ENCODE measurements around the gene CTSW.

The CTSW gene

DNA sequence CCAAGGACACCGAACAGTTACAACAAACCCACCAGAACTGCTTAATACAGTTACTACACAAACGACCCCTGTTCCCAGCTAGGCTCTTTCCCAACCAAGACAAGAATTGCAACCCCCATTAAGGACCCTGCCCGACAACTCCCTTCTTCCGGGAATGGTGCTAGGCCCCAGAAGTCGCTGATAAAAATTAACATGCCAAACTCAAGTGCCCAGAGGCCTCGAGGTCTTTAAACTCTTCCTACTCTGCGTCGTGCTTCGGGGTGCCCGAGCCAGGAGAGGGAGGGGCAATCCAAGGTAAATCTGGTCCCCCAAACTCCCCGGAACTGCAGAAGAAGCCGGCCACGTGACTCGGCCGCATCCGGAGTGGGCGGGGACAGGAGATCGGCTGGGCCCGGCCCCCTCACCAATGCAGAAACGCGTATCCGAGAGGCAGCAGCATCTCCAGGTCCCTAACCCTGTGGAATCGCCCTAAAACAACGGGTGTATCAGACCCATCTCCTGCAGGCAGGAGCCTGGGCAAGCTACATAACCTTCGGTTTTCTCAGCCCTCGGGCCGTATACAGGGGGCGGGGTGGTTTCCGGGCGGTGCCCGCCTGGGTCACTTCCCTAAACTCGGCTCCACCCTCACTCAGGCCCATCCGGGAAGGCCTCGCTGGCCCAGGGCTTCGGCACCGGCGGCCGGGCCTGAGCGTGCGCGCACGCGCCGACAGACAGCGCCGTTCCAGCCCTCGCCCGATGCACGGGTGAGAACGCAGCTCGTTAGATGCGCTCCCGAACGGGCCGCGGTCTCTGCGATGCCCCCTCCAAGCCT is 22.7 kb upstream of the CTSW start:
- peak; percentile 78 for DNase-seq

DNA sequence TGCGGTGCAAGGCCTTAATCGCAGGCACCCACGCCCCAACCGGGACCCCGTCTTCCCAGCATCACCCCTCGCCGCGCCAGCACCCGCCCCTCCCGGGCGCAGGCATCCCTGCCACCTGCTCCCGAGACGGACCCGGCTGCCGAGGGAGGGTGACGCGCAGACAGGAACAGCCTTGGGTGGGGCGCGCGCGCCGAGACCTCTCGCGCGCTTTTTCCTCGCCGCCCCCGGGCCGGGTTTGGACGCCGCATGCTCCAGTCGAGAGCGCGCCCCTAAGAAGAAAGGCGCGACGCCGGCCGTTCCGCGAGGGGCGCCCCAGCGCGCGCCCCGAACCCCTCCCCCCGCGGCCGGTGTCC is 22.2 kb upstream of the CTSW start:
- DNase-seq = peak; percentile 47

DNA sequence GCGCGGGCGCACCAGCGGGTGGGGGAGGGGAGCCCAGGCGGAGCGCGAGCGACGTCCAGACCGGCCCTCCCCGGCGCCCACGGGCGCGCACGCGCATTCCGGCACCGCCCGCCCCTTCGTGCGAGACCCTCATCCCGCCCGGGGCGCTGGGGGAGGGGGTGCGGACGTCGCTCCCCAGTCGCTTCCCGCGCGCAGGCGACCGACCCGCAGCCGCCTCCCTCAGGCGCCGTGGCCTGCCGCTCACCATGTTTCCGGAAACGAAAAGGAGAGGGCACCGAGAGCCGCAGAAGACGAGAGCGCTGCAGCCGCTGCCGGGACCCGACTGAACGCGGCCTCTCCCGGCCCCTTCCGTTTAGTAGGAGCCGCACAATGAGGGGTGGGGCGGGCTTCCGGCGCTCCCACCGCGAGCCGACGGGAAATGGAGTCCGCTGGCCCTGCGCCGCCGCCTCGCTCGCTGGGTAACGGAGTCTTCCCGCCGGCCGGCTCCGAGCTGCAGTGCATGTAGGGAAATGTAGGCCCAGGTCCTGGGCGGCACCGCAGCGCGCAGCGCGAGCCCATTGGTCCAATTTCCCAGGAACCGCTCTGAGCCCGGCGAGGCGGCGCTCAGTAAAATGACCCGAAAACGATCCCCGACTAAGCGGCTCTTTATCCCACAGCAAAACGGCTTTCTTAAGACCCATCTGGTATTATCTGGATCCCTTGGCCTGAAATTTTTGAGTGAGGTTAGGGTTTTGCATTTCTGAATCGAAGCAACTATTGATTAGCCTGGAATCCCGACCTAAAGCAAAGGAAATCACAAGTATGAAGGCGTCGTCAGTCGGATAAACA is 21.6 kb upstream of the CTSW start, which contains the start of gene CFL1:
CFL1 (minus strand) TSS at position 328 of the 828 bp plus-strand sequence; CDS start at position 247, 81 bp downstream.
- DNase-seq = peak; percentile 97

DNA sequence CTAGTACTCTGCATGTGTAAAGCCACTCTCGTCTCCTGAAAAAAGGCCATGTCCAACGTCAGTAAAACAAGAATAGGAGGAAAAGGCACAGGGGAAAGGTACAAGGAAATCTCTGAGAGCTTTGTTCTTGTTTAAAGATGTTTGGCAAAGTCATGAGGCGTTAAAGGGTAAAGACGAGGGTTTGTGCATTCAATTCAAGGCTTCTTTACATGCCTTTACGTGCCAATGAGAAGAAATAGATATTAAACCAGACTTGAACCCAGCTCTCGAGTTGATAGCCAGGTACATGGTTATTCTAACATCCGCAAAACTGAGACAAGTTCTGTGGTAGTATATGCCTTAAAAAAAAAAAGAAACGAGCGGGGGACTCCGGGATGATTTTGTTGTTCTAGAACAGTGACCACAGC is 21.0 kb upstream of the CTSW start:
- DNase-seq = no peak

DNA sequence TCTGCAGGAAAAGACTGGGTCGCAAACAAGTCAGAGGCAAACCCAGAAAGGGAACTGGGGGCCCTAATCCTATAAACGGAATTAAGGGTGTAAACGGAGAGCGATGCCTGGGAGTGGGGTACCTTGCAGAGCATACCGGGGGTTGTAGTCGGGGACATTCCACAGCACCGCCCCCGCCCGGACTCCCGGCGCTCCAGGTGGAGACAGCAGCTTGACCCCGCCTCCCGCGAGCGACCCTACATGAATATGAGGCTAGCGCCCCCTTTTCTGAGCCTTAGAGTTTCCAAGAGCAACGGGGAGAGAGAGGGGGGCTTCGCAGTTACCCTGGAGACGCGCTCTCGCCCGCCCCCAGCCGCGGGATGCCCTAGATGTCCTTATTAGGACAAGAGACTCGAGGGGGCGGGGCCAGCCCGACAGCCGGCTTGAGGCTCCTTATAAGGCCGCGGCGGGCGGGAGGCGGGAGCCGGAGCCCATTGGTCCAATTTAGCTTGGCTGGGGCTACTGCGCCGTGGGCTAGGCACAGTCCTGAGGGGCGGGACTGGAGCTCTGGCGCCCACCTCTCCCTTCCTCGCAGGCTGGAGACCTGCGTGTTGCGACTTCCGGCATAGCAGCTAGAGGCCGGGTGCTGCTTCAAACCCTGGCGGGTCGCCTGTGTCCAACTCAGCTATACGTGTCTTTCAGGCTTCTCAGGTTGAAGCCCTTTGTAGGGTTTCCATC is 20.4 kb upstream of the CTSW start:
- peak; percentile 97 for DNase-seq

DNA sequence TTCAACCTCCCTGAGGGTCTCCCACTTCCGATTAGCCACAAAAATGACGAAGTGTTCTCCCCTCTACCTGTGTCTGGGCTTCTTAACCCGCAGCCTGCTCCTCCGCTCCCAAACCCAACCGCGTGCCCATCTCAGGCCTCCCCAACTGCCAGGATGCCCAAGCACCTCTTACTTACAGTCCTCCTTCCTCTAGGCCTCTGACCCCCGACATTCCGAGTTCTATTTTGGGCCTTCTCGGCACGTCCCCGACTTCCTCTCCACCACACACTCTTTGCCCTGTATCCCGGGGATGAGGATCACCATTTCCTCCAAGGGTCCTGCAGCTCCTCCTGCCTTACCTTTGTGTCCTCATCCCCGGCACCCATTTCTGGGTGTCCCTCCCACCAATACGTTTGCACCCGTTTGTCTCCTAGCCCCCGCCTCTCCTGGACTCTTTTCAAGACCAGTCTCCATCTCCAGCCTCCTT is 19.8 kb upstream of the CTSW start:
- no peak for DNase-seq

DNA sequence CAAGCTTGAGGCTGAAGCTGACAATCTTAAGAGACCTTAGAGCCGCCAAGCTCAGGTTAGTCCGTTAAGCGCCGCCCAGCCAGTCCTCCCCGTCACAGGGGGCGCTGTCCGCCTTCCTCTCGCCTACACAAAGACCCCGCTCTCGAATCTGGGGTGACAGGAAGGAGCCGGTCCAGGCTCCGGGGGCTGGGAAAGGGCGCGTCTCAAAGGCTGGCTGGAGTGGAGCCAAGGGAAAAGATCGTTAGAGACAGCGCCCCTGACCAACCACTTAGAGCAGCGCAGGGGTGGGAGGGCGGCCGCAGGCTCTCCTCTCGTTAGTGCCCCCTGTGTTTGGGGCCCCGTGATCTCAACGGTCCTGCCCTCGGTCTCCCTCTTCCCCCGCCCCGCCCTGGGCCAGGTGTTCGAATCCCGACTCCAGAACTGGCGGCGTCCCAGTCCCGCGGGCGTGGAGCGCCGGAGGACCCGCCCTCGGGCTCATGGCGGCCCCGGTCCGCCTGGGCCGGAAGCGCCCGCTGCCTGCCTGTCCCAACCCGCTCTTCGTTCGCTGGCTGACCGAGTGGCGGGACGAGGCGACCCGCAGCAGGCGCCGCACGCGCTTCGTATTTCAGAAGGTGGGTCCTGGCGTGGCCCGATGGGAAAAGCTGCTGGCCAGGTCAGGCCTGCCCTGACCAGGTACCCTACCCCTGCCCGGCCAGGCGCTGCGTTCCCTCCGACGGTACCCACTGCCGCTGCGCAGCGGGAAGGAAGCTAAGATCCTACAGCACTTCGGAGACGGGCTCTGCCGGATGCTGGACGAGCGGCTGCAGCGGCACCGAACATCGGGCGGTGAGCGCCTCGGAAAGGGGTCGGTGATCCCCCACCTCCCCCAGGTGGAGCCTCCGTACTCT is 19.1 kb upstream of the CTSW start, which contains the start of gene MUS81:
MUS81 (plus strand) TSS at position 156 of the 887 bp plus-strand sequence; CDS start at position 477, 321 bp downstream.
- DNase-seq = peak; percentile 96

DNA sequence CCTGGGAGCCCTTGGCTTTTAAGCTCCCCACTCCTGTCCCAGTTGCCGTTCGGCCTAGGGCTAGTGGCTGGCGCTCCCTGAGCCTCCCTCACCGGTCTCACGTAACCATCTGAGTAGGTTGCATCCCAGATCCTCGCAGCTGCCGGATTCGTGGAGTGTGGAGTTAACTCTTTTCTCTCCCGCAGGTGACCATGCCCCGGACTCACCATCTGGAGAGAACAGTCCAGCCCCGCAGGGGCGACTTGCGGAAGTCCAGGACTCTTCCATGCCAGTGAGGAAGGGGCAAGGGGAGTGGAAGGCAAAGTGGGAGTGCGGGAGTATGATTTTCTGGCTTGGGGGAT is 18.5 kb upstream of the CTSW start:
- no peak for DNase-seq

DNA sequence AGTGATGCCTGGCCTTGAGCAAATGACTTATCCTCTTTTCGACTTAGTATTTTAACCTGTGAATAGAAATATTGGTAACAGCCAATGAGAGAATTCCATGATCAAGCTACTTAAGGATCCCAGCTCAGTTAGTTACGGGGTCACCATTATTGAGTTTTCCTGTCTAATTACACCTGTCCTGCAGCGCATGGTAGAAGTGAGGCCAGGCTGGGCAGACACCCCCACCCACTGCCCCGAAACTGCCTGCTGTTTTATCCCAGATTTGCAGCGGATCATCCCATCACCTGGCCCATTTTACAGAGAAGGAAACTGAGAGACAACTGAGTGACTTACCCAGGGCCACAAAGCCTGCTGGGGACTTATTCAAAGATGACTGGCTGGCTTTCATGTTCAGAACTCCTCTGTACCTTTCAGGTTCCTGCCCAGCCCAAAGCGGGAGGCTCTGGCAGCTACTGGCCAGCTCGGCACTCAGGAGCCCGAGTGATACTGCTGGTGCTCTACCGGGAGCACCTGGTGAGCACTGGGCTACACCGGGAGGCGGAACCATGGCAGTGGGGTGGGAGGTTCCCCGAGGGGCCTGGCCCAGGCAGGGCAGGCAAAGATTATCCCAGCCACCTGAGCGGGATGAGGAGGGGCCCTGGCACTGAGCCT is 18.0 kb upstream of the CTSW start:
- no peak for DNase-seq

DNA sequence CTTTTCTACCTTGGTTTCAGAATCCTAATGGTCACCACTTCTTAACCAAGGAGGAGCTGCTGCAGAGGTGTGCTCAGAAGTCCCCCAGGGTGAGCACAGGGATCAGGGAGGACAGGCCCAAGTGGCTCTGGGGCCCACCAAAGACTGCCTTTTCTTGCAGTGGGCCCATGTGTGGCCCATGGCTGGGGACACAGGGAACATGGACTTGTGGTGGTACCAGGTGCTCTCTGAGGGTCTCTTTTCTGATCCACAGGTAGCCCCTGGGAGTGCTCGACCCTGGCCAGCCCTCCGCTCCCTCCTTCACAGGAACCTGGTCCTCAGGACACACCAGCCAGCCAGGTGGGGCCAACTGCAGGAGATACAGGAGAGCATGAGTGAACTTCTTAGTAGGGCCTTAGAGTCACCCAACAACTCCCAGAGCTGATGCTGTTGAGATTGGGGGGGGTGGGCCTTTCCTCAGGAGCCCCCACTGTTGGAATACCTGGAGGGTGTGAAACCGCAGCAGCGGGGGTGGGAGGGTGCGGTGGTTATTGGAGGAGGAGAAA is 17.4 kb upstream of the CTSW start:
- no peak for DNase-seq

DNA sequence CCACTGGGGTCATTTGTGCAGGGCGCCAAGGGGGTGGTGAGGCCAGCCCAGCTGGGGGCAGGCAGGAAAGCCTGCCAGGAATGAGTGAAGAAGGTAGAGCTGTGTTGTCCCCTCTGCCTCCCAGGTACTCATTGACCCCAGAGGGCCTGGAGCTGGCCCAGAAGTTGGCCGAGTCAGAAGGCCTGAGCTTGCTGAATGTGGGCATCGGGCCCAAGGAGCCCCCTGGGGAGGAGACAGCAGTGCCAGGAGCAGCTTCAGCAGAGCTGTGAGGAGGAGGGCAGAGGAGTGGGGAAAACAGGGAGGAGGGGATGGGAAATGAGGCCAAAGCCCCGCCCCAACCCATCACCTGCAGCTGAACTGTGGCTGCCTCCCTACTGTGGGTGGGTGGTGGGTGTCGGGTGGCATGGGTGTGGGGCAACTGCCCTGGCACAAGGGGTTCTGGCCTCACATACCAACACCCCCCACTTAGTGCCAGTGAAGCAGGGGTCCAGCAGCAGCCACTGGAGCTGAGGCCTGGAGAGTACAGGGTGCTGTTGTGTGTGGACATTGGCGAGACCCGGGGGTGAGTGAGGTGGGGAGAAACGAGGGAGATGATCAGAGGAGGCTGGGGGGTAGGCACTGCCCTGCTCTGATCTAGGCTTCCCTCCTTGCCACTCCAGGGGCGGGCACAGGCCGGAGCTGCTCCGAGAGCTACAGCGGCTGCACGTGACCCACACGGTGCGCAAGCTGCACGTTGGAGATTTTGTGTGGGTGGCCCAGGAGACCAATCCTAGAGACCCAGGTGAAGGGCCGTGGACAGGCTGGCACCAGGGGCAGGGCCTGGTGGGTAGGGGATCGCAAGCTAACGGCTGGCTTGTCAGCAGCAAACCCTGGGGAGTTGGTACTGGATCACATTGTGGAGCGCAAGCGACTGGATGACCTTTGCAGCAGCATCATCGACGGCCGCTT is 16.4 kb upstream of the CTSW start:
- no peak for DNase-seq

DNA sequence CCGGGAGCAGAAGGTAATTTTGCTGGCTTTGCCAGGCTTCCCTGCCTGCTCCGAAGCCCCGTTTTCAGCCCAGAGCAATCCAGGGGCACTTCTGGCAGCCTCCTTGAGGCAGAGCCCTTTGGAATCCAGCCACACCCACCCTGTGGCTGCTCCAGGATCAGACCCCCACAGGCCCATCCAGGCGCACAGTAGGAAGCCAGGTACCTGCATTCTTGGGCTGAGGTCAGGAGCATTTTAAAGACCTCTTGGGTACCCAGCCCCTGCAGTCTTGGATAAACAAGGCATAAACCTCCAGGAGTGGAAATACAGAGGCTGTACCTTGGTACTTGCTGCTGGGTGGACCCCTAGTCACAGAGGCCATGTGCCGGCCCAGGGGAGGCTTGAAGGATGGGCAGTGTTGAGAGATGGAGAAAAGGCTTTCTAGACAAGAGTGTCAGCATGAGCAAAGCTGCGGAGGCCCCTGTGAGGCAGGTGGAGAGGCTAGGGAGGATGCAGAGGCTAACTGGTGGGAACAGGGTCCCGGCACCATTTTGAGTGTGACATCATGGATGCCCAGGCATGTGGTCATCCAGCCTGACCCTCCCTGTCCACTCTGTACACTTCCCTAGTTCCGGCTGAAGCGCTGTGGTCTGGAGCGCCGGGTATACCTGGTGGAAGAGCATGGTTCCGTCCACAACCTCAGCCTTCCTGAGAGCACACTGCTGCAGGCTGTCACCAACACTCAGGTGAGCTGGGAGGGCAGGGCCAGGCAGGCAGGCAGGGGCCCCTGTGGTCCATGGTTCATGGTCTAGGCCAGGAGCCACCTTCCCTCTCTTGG is 15.5 kb upstream of the CTSW start:
- DNase-seq = no peak

DNA sequence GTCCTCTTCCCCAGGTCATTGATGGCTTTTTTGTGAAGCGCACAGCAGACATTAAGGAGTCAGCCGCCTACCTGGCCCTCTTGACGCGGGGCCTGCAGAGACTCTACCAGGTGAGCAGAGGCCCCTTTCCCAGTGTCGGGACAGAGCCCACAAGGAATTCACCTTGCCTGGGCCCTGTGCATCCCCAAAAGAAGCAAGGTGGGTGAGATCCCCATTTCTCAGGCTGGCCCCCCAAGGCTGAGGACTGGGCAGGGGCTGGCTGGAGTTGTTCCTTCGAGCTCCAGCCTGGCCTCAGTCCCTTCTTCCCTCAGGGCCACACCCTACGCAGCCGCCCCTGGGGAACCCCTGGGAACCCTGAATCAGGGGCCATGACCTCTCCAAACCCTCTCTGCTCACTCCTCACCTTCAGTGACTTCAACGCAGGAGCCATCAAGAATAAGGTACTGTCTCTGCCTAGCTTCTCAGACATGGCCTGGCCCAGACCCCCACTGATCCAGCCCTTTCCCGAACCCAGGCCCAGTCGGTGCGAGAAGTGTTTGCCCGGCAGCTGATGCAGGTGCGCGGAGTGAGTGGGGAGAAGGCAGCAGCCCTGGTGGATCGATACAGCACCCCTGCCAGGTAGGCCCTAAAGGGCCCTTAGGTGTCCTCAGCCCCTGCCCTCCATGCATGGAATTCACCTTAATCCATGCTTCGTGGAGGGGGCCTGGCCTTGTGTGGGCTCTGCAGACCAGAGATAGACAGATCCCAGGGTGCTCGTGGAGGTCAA is 14.7 kb upstream of the CTSW start:
- no peak for DNase-seq

DNA sequence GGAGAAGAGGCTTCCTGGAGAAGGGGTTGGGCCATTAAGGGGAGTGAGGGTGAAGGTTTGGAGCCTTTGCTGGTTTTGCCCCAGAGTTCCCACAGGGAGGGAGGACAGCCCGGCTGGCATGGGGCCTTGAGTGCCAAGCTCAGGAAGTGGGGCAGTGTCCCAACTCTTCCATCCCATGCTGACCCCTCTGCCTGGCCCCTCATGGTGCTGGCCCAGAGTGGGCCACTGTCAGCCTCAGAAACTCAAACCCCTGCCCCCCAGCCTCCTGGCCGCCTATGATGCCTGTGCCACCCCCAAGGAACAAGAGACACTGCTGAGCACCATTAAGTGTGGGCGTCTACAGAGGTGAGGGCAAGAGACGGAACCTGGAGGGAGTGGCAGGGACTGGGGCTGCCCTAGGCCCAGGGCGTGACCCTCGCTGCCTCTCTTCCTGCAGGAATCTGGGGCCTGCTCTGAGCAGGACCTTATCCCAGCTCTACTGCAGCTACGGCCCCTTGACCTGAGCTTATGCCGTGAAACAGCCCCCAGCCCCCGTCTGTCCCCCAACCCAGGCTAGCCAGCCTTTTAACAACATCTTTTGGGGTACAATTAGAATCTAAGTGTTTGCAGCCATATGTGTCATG is 14.0 kb upstream of the CTSW start:
- DNase-seq = no peak

DNA sequence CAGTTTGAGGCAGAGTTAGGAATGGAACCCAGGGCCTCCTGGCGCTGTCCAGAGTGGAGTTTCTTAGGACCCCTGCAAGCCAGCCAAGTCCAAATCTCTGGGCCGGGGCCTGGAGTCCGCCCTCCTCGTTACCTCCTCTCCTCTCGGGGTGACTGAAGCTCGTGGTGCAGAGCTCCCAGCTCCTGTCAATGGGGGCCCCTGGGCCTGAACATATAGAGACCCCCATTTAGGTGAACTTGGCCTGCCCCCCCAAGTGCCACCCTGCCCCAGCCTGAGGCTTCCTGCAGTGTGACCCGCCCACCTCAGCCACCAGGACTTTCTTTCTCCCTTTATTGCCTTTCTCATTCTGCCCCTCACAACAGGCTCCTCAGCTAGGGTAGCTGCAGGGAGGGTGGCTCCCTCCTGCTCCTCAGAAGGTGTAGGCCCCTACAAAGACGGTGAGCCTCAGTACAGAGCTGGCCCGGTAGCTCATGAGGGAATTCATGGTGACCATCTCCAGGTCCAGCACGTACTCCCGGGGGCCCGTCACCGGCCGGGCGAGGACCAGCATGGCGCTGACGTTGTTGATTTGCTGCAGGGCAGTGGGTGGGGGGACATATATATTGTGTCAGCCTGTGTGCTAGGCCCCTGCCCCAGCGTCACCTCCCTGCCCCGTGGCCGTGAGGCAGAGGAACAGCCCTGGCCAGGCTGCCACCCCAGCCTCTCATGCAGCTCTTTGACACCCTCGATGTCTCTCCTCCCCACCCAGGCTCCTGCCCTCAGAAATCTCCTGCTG is 12.9 kb upstream of the CTSW start:
- no peak for DNase-seq

DNA sequence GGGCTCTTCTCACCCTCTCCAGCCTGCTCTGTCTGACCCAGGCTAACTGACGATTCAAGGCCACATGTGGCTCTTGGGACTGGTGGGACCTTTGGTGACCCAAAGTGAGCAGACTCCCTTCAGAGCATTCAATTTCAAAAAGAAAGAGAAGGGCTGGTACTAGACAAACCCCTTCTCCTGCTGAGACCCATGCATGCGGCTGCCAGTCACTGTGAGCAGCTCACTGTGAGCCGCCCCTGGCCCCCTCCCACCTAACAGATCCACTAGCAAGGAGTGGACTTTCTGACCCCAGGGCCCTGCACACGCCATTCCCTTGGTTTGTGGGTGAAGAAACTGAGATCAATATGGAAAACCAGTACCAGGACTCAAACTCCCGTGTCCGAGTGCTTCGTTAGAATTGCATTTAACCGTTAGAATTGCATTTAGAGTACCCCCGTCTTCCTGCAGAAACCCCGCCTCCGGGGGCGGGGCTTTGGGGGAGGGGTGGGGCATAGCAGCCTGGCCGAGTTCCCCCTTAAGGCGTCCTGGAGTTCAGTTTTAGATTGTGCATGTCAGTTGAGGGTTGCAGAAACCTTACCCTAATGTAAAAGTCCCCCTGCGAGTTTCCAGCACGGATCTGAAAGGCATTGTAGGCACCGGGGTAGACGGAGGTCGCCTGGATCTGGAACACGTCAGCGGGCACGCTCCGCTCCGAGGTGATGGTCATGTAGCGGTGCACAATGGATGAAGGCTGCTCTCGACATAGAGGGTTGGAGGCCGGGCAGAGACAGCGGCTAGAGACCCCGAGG is 12.2 kb upstream of the CTSW start:
- no peak for DNase-seq

Measured in CD4-positive, alpha-beta T cell treated with Interleukin-4 for 4 hours (primary cell).